ENCODE data around the gene POP4. TPM values are rescaled to one million over a fixed set of nuclear protein-coding genes. Genes with fewer than 3 reads are reported as not detected.

POP4 gene
- total RNA-seq, 1 donor from 2014 or later, result 119 TPM

DNA sequence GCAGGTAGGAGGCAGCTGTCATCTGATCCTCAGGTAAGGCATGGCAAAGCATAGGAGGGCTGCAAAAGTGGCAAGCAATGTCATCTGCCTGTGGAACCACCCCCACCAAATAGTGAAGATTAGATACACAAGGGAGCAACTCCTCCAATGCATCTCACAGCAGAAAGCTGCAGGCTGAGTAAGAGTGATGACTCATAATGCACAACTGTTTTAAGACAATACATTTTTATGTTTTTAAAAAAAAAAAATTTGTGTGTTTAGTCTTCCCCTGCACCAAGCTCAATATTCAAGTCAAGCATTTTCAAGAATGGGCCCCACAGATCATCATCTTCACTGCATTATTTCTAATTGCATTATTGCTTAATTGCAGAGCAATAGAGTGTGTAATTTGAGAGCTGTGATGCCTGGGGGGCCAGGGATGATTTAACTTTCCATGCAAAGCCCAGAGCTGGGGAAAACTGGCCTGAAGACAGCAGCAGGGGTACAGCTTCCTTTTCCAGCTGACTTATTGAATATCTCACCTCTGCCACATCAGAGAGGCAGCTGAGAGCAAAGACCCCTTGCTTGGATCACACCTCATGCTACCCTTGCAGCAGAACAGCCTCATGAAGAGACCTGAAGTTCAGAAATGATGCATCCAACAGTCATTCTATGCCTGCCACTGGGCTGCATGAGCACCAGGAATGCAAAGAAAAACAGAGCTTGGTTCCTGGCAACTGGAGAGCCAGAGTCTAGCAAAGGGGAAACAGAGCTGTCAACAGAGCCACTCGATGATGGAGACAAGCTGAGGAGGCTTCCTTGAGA lies 22.7 kb upstream of the POP4 start:
- intact Hi-C loops (cut with micrococcal nuclease), result loop anchor here (10.0 kb wide), 2 partner anchors 251 to 1631 kb away; no protein-coding TSS in a partner anchor
- Mint-ChIP-seq H3K9me3 (peaks cover 15% of the 10 kb centered on the region), H3K4me3 (peak overlapping the region; percentile 59), H3K4me1 (ENCODE audit: low read depth) (peaks cover 49% of the 10 kb centered on the region), H3K27me3 (ENCODE audit: insufficient read depth) (no peaks in the 10 kb centered on the region), H3K27ac (peak overlapping the region; percentile 72), H3K36me3 (ENCODE audit: low read depth) (no peaks in the 10 kb centered on the region)
- DNase-seq (ENCODE audit: low spot score), result no peak

GRCh38 chr19:29586401-29586800 lies 19.7 kb upstream of the POP4 start:
- Mint-ChIP-seq H3K9me3 (peaks cover 12% of the 10 kb centered on the region), H3K36me3 (ENCODE audit: low read depth) (no peaks in the 10 kb centered on the region), H3K4me3 (no peak overlapping the region), H3K27ac (peak overlapping the region; percentile 5), H3K4me1 (ENCODE audit: low read depth) (peaks cover 61% of the 10 kb centered on the region), H3K27me3 (ENCODE audit: insufficient read depth) (no peaks in the 10 kb centered on the region)
- intact Hi-C loops (cut with micrococcal nuclease), result loop anchor here (5.0 to 10.0 kb wide), 3 partner anchors 248 to 1628 kb away; partner anchors contain the start of gene UQCRFS1
- DNase-seq (ENCODE audit: low spot score), result no peak

DNA sequence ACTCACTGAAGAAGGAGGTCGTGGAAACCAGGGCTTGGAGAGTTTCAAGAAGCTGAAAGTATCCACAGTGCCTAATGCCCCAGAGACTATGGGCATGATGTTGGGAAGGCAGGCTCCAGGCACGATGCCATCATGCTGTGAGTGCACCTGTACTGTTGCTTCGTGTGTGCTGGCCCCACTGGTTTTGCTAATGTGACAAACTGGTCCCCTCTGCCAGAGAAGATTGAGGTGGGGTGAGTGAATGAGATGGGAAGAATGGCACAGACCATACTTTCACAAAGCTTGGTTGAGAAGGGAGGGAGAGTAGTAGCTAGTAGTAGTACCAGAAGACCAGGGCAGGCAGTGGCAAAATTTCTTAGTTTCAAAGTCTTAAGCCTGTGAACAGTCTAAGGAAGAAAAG lies 19.0 kb upstream of the POP4 start:
- peaks cover 10% of the 10 kb centered on the region for H3K9me3 Mint-ChIP-seq
- intact Hi-C loops (cut with micrococcal nuclease), result loop anchor here (1.0 to 10.0 kb wide), 7 partner anchors 11 to 1628 kb away; partner anchors contain the start of genes POP4 and UQCRFS1
- no peak overlapping the region for H3K4me3 Mint-ChIP-seq
- DNase-seq (ENCODE audit: low spot score), result no peak
- no peaks in the 10 kb centered on the region for H3K27me3 Mint-ChIP-seq (ENCODE audit: insufficient read depth)
- H3K27ac Mint-ChIP-seq, result peak overlapping the region; percentile 72
- H3K4me1 Mint-ChIP-seq (ENCODE audit: low read depth), result peaks cover 61% of the 10 kb centered on the region
- no peaks in the 10 kb centered on the region for H3K36me3 Mint-ChIP-seq (ENCODE audit: low read depth)

GRCh38 chr19:29587518-29587986 lies 18.5 kb upstream of the POP4 start:
- Mint-ChIP-seq H3K27me3 (ENCODE audit: insufficient read depth) (peaks cover 3% of the 10 kb centered on the region), H3K9me3 (peaks cover 10% of the 10 kb centered on the region), H3K36me3 (ENCODE audit: low read depth) (no peaks in the 10 kb centered on the region), H3K4me3 (no peak overlapping the region), H3K4me1 (ENCODE audit: low read depth) (peaks cover 58% of the 10 kb centered on the region), H3K27ac (peak overlapping the region; percentile 72)
- intact Hi-C loops (cut with micrococcal nuclease), result loop anchor here (1.0 to 10.0 kb wide), 7 partner anchors 11 to 1627 kb away; partner anchors contain the start of genes POP4 and UQCRFS1
- DNase-seq (ENCODE audit: low spot score), result peak; percentile 80

DNA sequence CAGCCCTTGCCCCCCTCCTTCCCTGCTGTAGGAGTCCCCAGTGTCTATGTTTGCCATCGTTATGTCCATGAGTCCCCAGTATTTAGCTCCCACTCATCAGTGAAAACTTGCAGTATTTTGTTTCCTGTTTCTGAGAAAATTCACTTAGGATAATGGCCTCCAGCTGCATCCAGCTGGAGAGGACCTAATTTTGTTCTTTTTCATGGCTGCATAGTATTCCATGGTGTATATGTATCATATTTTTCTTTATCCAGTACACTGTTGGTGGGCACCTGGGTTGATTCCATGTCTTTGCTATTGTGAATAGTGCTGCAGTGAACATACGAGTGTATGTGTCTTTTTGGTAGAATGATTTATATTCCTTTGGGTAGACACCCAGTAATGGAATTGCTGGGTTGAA lies 18.0 kb upstream of the POP4 start:
- Mint-ChIP-seq H3K27ac (peak overlapping the region; percentile 69), H3K4me3 (no peak overlapping the region)

DNA sequence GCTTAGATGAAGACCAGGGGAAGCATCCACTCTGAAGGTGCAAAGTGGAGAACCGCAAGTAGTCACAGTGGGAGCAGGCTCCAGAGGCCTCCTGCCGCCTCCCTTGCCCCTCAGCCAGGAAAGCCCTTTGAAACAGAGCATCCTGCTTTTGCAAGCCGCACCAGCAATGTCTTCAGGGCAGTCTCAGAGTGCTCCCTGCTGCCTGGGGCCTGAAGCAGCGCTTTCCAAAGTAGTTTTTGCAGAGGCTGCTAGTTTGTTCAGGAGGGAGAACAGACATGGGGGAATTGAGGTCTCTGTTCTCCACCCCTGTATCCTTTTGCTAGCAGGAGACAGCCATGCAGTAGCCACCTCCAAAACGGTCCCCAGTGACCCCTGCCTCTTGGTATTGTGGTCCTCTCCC lies 15.8 kb upstream of the POP4 start:
- H3K4me1 Mint-ChIP-seq (ENCODE audit: low read depth), result peaks cover 41% of the 10 kb centered on the region
- H3K4me3 Mint-ChIP-seq, result no peak overlapping the region
- peaks cover 5% of the 10 kb centered on the region for H3K9me3 Mint-ChIP-seq
- peaks cover 9% of the 10 kb centered on the region for H3K27me3 Mint-ChIP-seq (ENCODE audit: insufficient read depth)
- H3K36me3 Mint-ChIP-seq (ENCODE audit: low read depth), result no peaks in the 10 kb centered on the region
- no peak for DNase-seq (ENCODE audit: low spot score)
- intact Hi-C loops (cut with micrococcal nuclease), result loop anchor here (10.0 kb wide), 1 partner anchor 855 kb away; no protein-coding TSS in a partner anchor
- no peak overlapping the region for H3K27ac Mint-ChIP-seq

More for the DNA sequence above, 18.0 kb upstream of the POP4 start:
- peaks cover 10% of the 10 kb centered on the region for H3K9me3 Mint-ChIP-seq
- intact Hi-C loops (cut with micrococcal nuclease), result loop anchor here (5.0 to 10.0 kb wide), 3 partner anchors 247 to 1627 kb away; partner anchors contain the start of gene UQCRFS1
- DNase-seq (ENCODE audit: low spot score), result no peak
- no peaks in the 10 kb centered on the region for H3K36me3 Mint-ChIP-seq (ENCODE audit: low read depth)
- peaks cover 3% of the 10 kb centered on the region for H3K27me3 Mint-ChIP-seq (ENCODE audit: insufficient read depth)
- H3K4me1 Mint-ChIP-seq (ENCODE audit: low read depth), result peaks cover 53% of the 10 kb centered on the region

GRCh38 chr19:29591670-29592069 lies 14.4 kb upstream of the POP4 start:
- intact Hi-C loops (cut with micrococcal nuclease), result loop anchor here (10.0 kb wide), 1 partner anchor 857 kb away; no protein-coding TSS in a partner anchor
- Mint-ChIP-seq H3K36me3 (ENCODE audit: low read depth) (no peaks in the 10 kb centered on the region), H3K4me1 (ENCODE audit: low read depth) (peaks cover 30% of the 10 kb centered on the region), H3K4me3 (no peak overlapping the region), H3K27me3 (ENCODE audit: insufficient read depth) (peaks cover 9% of the 10 kb centered on the region), H3K27ac (no peak overlapping the region), H3K9me3 (peaks cover 5% of the 10 kb centered on the region)
- DNase-seq (ENCODE audit: low spot score), result no peak

DNA sequence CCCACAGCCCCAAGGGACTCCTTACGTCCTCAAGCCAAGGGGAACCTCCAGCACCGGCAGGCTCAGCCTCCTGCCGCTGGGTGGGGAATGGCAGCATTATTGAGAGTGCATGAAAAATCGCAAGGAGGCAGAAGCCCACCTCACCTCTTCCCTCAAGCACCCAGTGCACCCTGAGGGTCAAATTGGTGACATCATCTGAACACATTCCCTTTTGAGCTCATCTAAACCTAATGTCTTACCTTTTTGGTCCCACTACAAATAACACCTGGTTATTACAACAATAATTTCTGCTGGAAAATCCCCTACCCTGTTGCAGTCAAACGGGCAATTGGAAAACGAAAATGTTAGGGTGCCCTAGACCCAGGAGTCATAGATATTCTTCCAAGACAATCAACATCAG lies 12.2 kb upstream of the POP4 start:
- no peak for DNase-seq (ENCODE audit: low spot score)
- intact Hi-C loops (cut with micrococcal nuclease), result loop anchor here (10.0 kb wide), 1 partner anchor 859 kb away; no protein-coding TSS in a partner anchor
- H3K27ac Mint-ChIP-seq, result no peak overlapping the region
- no peaks in the 10 kb centered on the region for H3K36me3 Mint-ChIP-seq (ENCODE audit: low read depth)
- peaks cover 8% of the 10 kb centered on the region for H3K4me1 Mint-ChIP-seq (ENCODE audit: low read depth)
- no peak overlapping the region for H3K4me3 Mint-ChIP-seq
- peaks cover 5% of the 10 kb centered on the region for H3K9me3 Mint-ChIP-seq
- H3K27me3 Mint-ChIP-seq (ENCODE audit: insufficient read depth), result peaks cover 20% of the 10 kb centered on the region

- H3K9me3 Mint-ChIP-seq, result no peaks in the 10 kb centered on the region
- H3K36me3 Mint-ChIP-seq (ENCODE audit: low read depth), result no peaks in the 10 kb centered on the region
- no peak for DNase-seq (ENCODE audit: low spot score)
- H3K27ac Mint-ChIP-seq, result no peak overlapping the region
- H3K4me3 Mint-ChIP-seq, result no peak overlapping the region
- no peaks in the 10 kb centered on the region for H3K4me1 Mint-ChIP-seq (ENCODE audit: low read depth)
- intact Hi-C loops (cut with micrococcal nuclease), result loop anchor here (5.0 to 10.0 kb wide), 2 partner anchors 129 to 861 kb away; no protein-coding TSS in a partner anchor
- H3K27me3 Mint-ChIP-seq (ENCODE audit: insufficient read depth), result peaks cover 20% of the 10 kb centered on the region
Measured at GRCh38 chr19:29596080-29596727, 9.9 kb upstream of the POP4 start.

DNA sequence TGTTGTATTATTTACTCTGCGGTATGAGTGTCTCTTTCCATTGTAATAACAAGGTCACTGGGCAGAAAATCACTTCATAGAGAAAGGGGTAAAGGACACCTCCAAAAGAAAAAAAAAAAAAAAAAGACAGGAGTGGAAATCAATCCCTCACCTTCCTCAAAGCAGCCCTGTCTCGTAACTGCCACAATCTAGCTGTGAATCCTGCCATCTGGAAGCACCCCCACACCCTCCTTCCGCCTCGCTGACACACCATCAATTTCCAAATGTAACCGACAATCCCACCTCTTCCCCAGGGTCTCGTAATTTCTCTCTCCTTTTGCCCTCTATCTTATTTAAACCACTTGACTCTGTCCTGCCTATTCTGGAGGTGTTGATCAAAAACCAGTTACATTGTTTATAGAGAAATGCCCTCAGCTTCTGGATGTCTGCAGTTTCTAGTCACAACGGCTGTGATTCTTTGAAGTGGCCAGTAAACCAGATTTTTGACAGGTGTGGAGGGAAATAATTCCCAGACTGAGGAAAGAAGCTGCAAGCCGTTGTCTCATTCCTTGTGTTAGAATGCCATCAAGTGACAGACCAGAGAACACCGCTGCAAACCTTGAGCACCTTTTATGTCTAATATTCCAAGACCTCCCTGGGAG lies 9.1 kb upstream of the POP4 start:
- no peak for DNase-seq (ENCODE audit: low spot score)
- H3K4me3 Mint-ChIP-seq, result no peak overlapping the region
- H3K27ac Mint-ChIP-seq, result no peak overlapping the region
- intact Hi-C loops (cut with micrococcal nuclease), result loop anchor here (5.0 to 10.0 kb wide), 2 partner anchors 130 to 862 kb away; no protein-coding TSS in a partner anchor
- H3K4me1 Mint-ChIP-seq (ENCODE audit: low read depth), result no peaks in the 10 kb centered on the region
- peaks cover 20% of the 10 kb centered on the region for H3K27me3 Mint-ChIP-seq (ENCODE audit: insufficient read depth)
- no peaks in the 10 kb centered on the region for H3K36me3 Mint-ChIP-seq (ENCODE audit: low read depth)
- no peaks in the 10 kb centered on the region for H3K9me3 Mint-ChIP-seq

DNA sequence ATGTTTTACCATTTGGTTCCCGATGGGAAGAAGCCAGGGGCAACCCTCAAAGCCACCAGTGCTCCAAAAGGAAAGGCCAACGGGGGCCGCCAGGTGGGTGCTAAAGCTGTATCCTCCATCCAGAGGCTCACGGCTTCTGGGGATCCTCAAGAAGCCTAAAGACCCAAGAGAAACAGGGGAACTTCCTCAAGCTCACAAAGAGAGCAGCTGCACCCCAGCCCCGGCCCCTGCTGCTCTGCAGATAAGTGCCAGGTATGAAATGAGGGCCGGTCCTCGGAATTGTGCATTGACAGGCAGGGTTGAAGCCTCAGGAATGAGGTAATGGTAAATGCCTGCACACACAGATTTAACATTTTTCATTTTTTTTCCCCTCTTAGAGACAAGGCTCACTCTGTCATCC lies 8.0 kb upstream of the POP4 start:
- H3K4me3 Mint-ChIP-seq, result no peak overlapping the region
- no peak for DNase-seq (ENCODE audit: low spot score)
- intact Hi-C loops (cut with micrococcal nuclease), result loop anchor here (5.0 to 10.0 kb wide), 2 partner anchors 131 to 863 kb away; no protein-coding TSS in a partner anchor
- H3K27me3 Mint-ChIP-seq (ENCODE audit: insufficient read depth), result peaks cover 17% of the 10 kb centered on the region
- H3K36me3 Mint-ChIP-seq (ENCODE audit: low read depth), result no peaks in the 10 kb centered on the region
- H3K27ac Mint-ChIP-seq, result no peak overlapping the region
- no peaks in the 10 kb centered on the region for H3K4me1 Mint-ChIP-seq (ENCODE audit: low read depth)
- no peaks in the 10 kb centered on the region for H3K9me3 Mint-ChIP-seq

DNA sequence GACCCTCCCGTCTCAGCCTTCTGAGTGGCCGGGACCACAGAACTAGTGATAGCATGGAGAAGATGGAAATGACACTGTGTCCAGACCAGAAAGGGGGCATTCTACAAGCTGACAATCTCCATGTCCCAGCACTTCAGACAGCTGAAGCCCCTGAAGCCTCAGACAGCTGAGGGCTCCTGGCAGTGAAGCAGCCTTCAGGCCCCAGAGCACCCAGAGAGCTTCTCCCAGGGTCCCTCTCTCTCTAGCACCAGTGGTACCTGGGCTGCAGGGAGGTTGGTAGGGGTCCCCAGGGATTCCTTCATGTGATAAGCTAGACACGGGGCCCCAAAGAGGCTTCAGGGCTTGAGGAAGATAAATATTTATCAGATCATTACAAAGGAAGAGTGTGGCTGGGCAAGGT lies 7.6 kb upstream of the POP4 start:
- peaks cover 16% of the 10 kb centered on the region for H3K27me3 Mint-ChIP-seq (ENCODE audit: insufficient read depth)
- DNase-seq (ENCODE audit: low spot score), result no peak
- no peaks in the 10 kb centered on the region for H3K36me3 Mint-ChIP-seq (ENCODE audit: low read depth)
- intact Hi-C loops (cut with micrococcal nuclease), result loop anchor here (5.0 to 10.0 kb wide), 2 partner anchors 131 to 864 kb away; no protein-coding TSS in a partner anchor
- H3K4me3 Mint-ChIP-seq, result no peak overlapping the region
- H3K9me3 Mint-ChIP-seq, result no peaks in the 10 kb centered on the region
- H3K27ac Mint-ChIP-seq, result no peak overlapping the region
- no peaks in the 10 kb centered on the region for H3K4me1 Mint-ChIP-seq (ENCODE audit: low read depth)
